BJ (cell line): ENCODE results near the gene DUS1L. TPM values are rescaled to one million over a fixed set of nuclear protein-coding genes. Genes with fewer than 3 reads are reported as not detected.

ENCODE experiments used
- CTCF ChIA-PET: fragments of 350-600 bp; formaldehyde crosslinking; extraction: SDS; loops from one replicate; lab custom pipeline; 2021; ENCODE audit warnings: antibody characterized with exemption, inconsistent platforms; lab: Yijun Ruan, JAX
- POLR2A ChIA-PET: fragments of 300-600 bp; sonication (Branson Sonifier 250); formaldehyde crosslinking; extraction: SDS; loops from one replicate; lab custom pipeline; 2021; ENCODE audit warnings: antibody characterized with exemption; lab: Charles Lee
- DNase-seq: peaks from one replicate; pipeline ENCODE4 v3.0.0-alpha.2; 2011; ENCODE audit warnings: low read depth
- H3K27me3 ChIP-seq: 2 replicates; pipeline ENCODE4 v1.6.0; 2011; ENCODE audit warnings: low read length; ENCODE audit not compliant: control insufficient read depth, insufficient read depth
- H3K36me3 ChIP-seq: 2 replicates; pipeline ENCODE4 v1.5.1; 2011; ENCODE audit warnings: low read length; ENCODE audit not compliant: control insufficient read depth, insufficient read depth
- H3K4me3 ChIP-seq: 2 replicates; pipeline ENCODE4 v1.5.1; 2011; ENCODE audit warnings: low read depth, mild to moderate bottlenecking, control low read depth, low read length
- polyA plus RNA-seq: library from polyadenylated mRNA; depleted of rRNA; stranded (reverse); fragments of >200 nt; gene quantifications from 2 replicates; pipeline ENCODE4 v1.2.3, GENCODE V29; 2011
- TF ChIP-seq, protein P1 (sequence below): IDR thresholded peaks from 2 replicates; pipeline ENCODE4 v1.5.1; 2011; ENCODE audit warnings: low read depth, mild to moderate bottlenecking, control low read depth, inconsistent platforms, low read length, moderate library complexity; ENCODE audit not compliant: insufficient read depth

The DUS1L gene
- polyA plus RNA-seq, 1 experiment, result 47.6 TPM

- POLR2A ChIA-PET, result no interaction called here
- Histone ChIP-seq H3K36me3 (peaks cover 48% of the 10 kb centered on the region), H3K4me3 (no peak overlapping the region)
These were observed 11.9 kb downstream of the DUS1L start for GRCh38 chr17:82053556-82054263.

DNA sequence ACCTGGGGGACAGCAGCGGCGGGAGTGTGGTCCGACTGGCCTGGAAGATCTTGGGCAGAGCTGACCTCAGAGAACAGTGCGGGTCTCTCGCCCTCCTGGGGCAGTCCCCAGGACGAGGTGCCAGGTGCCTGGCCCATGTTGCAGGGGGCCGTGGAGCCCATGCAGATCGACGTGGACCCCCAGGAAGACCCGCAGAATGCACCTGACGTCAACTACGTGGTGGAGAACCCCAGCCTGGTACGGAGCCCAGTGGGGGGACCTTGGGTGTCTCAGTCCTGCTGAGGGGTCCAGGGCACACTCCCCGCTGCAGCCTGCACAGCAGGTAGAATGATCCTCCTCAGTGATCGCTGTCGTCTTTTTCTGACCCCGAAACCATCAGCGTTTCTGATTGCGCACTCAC is 12.5 kb downstream of the DUS1L start:
- ChIA-PET CTCF (interaction anchor here (1.2 to 1.4 kb wide), 2 partner anchors 12 to 16 kb away, joined by 3 to 5 read pairs; partner anchors contain the start of genes DCXR and DUS1L), POLR2A (no interaction called here)
- H3K36me3 ChIP-seq, result peaks cover 52% of the 10 kb centered on the region
- no peaks in the 10 kb centered on the region for H3K27me3 ChIP-seq
- H3K4me3 ChIP-seq, result peak overlapping the region; percentile 87
- TF ChIP-seq, protein P1, sequence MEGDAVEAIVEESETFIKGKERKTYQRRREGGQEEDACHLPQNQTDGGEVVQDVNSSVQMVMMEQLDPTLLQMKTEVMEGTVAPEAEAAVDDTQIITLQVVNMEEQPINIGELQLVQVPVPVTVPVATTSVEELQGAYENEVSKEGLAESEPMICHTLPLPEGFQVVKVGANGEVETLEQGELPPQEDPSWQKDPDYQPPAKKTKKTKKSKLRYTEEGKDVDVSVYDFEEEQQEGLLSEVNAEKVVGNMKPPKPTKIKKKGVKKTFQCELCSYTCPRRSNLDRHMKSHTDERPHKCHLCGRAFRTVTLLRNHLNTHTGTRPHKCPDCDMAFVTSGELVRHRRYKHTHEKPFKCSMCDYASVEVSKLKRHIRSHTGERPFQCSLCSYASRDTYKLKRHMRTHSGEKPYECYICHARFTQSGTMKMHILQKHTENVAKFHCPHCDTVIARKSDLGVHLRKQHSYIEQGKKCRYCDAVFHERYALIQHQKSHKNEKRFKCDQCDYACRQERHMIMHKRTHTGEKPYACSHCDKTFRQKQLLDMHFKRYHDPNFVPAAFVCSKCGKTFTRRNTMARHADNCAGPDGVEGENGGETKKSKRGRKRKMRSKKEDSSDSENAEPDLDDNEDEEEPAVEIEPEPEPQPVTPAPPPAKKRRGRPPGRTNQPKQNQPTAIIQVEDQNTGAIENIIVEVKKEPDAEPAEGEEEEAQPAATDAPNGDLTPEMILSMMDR, result no peak
- DNase-seq, result no peak

More at GRCh38 chr17:82053556-82054263, 11.9 kb downstream of the DUS1L start:
- TF ChIP-seq, protein P1, result no peak
- CTCF ChIA-PET, result interaction anchor here (1.2 to 1.4 kb wide), 2 partner anchors 12 to 16 kb away, joined by 3 to 5 read pairs; partner anchors contain the start of genes DCXR and DUS1L
- no peak for DNase-seq
- no peaks in the 10 kb centered on the region for H3K27me3 ChIP-seq

GRCh38 chr17:82052638-82053059 is 13.0 kb downstream of the DUS1L start:
- Histone ChIP-seq H3K4me3 (peak overlapping the region; percentile 87), H3K27me3 (no peaks in the 10 kb centered on the region), H3K36me3 (peaks cover 55% of the 10 kb centered on the region)
- ChIA-PET CTCF (interaction anchor here (1.2 to 1.4 kb wide), 2 partner anchors 13 to 15 kb away, joined by 3 to 5 read pairs; partner anchors contain the start of genes DCXR and DUS1L), POLR2A (no interaction called here)
- DNase-seq, result no peak
- TF ChIP-seq, protein P1, result no peak

GRCh38 chr17:82051776-82052637 is 13.6 kb downstream of the DUS1L start, which contains the start of the genes GPS1 and RFNG:
GPS1 (plus strand) TSS chr17:82051898; CDS start chr17:82051932, 34 bp downstream.
RFNG (minus strand) TSS chr17:82051811; CDS start chr17:82051766, 45 bp downstream.
- Histone ChIP-seq H3K36me3 (peaks cover 51% of the 10 kb centered on the region), H3K27me3 (no peaks in the 10 kb centered on the region), H3K4me3 (peak within 1 kb of the TSS; percentile 87)
- TF ChIP-seq, protein P1, result no peak
- DNase-seq, result no peak
- ChIA-PET CTCF (interaction anchor here (1.5 to 2.9 kb wide), 3 partner anchors 15 to 92 kb away, joined by 7 to 23 read pairs (median 10); partner anchors contain the start of genes DCXR and RAC3), POLR2A (no interaction called here)
